ENCODE data around the gene MBD2.
A peak's percentile ranks its signal among the peaks of the same experiment; 100 is the strongest.

- TF ChIP-seq, protein P1, sequence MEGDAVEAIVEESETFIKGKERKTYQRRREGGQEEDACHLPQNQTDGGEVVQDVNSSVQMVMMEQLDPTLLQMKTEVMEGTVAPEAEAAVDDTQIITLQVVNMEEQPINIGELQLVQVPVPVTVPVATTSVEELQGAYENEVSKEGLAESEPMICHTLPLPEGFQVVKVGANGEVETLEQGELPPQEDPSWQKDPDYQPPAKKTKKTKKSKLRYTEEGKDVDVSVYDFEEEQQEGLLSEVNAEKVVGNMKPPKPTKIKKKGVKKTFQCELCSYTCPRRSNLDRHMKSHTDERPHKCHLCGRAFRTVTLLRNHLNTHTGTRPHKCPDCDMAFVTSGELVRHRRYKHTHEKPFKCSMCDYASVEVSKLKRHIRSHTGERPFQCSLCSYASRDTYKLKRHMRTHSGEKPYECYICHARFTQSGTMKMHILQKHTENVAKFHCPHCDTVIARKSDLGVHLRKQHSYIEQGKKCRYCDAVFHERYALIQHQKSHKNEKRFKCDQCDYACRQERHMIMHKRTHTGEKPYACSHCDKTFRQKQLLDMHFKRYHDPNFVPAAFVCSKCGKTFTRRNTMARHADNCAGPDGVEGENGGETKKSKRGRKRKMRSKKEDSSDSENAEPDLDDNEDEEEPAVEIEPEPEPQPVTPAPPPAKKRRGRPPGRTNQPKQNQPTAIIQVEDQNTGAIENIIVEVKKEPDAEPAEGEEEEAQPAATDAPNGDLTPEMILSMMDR (conservative IDR thresholded peaks at IDR 0.05): peak; percentile 78
- no peak for TF ChIP-seq ZFX (IDR thresholded peaks at IDR 0.05)
These were observed 96.6 kb downstream of the MBD2 start for GRCh38 chr18:54127759-54128378.
